ENCODE measurements around the gene PMM1.
"Not testable (repeated sequence)": the region's sequence is repeated elsewhere in the genome, so short reads cannot be mapped to it uniquely, and the experiment has no call there.

PMM1 gene

GRCh38 chr22:41598891-41599635 lies 9.4 kb upstream of the PMM1 start:
- peak in 1 of 42 donors; percentile 3 for DNase-seq

GRCh38 chr22:41598081-41598480 lies 8.4 kb upstream of the PMM1 start:
- intact Hi-C loops (cut with DNase I): no loop called here
- peak in 2 of 42 donors; percentile 6 to 8 for DNase-seq

More at GRCh38 chr22:41598891-41599635, 9.4 kb upstream of the PMM1 start:
- intact Hi-C loops (cut with DNase I): no loop called here

DNA sequence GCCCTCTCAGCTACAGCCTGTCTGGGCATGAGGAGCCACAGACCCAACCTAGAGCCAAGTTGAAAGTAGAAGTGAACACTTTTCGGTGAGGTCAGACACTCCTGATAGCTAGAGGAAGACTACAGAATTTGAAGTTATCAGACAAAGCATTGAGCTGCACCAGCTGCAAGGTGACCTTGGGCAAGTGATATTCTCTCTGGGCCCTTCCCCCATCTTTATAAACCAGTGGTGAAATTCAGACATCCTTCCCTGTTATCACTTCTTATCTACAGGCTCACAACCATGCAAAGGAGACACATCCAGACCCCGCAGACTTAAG lies 8.0 kb upstream of the PMM1 start:
- intact Hi-C loops (cut with DNase I): no loop called here
- DNase-seq: no peak

GRCh38 chr22:41596776-41597634 lies 7.4 kb upstream of the PMM1 start:
- DNase-seq: peak in 40 of 42 donors; percentile 31 to 83 (median 65)
- intact Hi-C loops (cut with DNase I): no loop called here

- DNase-seq: no peak
- intact Hi-C loops (cut with DNase I): no loop called here
Measured at GRCh38 chr22:41595703-41596102, 6.1 kb upstream of the PMM1 start.

DNA sequence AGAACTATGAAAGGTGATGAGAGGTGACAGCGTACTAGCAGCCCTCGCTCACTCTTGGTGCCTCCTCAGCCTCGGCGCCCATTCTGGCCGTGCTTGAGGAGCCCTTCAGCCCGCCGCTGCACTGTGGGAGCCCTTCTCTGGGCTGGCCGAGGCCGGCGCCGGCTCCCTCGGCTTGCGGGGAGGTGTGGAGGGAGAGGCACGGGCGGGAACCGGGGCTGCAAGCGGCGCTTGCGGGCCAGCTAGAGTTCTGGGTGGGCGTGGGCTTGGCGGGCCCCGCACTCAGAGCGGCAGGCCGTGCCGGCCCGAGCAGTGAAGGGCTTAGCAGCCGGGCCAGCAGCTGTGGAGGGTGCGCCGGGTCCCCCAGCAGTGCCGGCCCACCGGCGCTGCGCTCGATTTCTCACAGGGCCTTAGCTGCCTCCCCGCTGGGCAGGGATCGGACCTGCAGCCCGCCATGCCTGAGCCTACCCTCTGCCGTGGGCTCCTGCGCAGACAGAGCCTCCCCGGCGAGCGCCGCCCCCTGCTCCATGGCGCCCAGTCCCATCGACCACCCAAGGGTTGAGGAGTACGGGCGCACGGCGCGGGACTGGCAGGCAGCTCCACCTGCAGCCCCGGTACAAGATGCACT lies 3.8 kb upstream of the PMM1 start:
- DNase-seq; intact Hi-C loops (cut with DNase I): not testable (repeated sequence)

DNA sequence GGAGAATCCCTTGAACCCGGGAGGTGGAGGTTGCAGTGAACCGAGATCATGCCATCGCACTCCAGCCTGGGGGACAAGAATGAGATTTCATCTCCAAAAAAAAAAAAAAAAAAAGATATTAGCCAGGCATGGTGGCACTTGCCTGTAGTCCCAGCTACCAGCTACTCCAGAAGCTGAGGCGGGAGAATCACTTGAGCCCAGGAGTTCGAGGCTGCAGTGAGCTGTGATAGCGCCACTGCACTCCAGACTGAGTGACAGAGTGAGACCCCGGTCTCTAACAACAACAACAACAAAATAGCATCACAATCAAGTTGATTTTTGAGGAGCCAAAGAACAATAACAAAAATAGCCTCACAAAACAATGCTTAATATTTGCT lies 2.3 kb downstream of the PMM1 start:
- intact Hi-C loops (cut with DNase I): loop anchor here (5.0 kb wide), 1 partner anchor 40 kb away; no protein-coding TSS in a partner anchor
- no peak for DNase-seq

- DNase-seq: peak in 31 of 42 donors; percentile 20 to 84 (median 61)
- intact Hi-C loops (cut with DNase I): loop anchor here (5.0 kb wide), 1 partner anchor 39 kb away; no protein-coding TSS in a partner anchor
Measured at GRCh38 chr22:41585898-41586297, 3.7 kb downstream of the PMM1 start.

- DNase-seq: peak in 25 of 42 donors; percentile 31 to 79 (median 46)
- intact Hi-C loops (cut with DNase I): loop anchor here (5.0 kb wide), 1 partner anchor 38 kb away; no protein-coding TSS in a partner anchor
Measured at GRCh38 chr22:41584881-41585280, 4.8 kb downstream of the PMM1 start.

- no peak for DNase-seq
- intact Hi-C loops (cut with DNase I): no loop called here
Measured at GRCh38 chr22:41582694-41583093, 6.9 kb downstream of the PMM1 start.

DNA sequence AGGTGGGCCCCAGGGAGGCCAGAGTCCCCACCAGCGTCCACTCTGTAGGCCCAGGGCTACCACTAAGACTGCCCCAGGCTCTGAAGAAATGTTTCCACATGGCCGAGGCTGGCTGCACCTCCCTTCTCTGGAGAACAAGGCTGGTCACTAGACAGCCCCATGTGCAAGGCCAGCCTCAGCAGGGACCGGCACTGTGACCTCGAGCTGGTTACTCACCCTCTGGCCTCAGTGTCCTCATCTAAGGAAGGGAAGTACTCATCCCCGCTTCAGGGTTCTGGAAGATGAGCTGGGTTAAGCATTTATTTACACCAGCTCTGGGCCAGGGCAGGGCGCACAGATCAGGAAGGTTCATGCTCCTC lies 9.7 kb downstream of the PMM1 start:
- no peak for DNase-seq
- intact Hi-C loops (cut with DNase I): no loop called here

DNA sequence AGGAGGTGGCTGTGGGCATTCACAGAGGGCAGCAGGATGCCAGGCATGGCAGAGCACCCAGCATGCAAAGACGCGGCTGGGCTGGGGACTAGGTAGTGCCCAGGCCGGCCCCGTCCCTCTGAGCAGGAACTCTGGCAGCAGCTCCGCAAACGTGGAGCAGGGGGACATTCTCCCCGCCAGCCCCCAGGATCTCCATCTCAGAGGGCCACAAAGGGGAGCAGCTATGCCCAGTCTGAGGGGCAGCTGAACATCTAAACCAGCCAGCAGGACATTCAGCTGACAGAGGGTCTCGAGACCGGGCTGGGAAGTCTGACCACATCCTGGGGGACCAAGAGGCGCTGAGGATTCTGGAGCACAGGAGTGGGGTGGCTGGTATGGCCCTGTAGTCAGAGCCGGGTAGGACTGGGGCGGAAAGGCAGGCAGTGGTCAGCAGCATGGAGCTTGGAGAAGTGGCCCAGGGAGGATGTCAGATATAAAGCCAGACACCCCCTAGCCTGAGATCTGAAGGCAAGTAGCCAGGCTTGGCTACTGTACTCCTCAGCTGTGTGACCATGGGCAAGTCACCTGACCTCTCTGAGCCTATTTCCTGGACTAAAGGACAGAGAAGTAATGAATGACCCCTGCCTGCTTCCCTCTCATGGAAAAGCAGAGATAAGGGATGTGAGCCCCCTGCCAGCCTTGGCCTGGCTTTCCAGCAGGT lies 10.2 kb downstream of the PMM1 start:
- intact Hi-C loops (cut with DNase I): no loop called here

DNA sequence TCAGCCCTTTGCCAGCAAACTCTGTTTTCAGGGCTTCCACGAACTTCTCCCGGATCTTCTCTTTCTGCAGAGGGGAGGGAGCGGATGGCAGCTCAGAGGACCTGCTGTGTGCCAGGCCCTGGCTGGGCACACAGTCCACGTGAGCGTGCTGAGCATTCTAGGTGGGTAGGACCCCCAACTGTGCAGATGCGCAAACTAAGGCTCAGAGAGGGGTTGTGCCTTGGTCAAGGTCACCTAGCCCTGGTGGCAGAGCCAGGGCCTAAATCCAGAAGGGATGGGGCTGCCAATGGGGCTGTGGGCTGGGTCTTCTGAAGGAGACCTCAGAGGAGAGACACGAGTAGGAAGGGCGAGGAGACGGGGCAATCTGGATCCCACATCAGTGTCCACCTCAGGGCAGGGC lies 10.8 kb downstream of the PMM1 start:
- intact Hi-C loops (cut with DNase I): no loop called here

More for the DNA sequence above, 10.2 kb downstream of the PMM1 start:
- no peak for DNase-seq

DNA sequence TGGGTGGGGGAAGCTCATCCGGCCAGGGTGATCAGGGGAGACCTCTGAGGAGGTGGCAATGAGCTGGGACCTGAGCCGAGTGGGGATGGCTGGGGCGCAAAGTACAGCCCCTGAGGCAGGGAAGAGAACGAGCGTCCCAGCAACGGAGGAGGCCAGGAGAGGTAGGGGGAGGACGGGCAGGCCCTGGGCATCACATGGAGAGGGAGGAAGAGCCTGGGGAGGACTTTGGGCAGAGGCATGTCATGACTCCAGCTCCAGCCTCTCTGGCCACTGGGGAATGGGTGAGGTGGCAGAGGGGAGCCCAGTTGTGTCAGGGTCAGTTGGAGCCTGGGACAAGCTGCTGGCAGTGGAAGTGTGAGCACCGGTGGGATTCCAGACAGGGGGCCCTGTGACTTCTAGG lies 11.5 kb downstream of the PMM1 start:
- DNase-seq: no peak
- intact Hi-C loops (cut with DNase I): no loop called here

More for the DNA sequence above, 10.8 kb downstream of the PMM1 start:
- no peak for DNase-seq

DNA sequence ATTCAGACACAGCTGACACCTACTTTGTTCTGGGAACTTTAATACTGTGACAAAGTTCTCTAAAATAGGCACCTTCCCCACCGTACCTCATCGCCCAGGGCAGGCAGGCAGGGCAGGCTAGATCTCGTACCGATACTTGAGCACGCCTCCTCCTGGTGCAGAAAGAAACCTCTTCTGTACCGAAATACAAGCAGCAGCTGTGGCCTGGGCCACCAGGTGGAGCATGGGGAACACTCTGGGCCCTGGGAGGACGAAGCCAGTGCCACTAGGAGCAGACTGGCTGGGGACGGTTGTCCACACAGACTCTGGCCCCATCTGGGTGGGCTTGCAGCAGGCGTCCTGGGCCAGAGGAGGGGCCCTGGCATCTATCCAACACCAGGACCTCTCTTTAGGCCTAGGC lies 12.8 kb downstream of the PMM1 start:
- DNase-seq: peak in 27 of 42 donors; percentile 27 to 72 (median 49)
- intact Hi-C loops (cut with DNase I): no loop called here

GRCh38 chr22:41575533-41575932 lies 14.1 kb downstream of the PMM1 start:
- DNase-seq: no peak
- intact Hi-C loops (cut with DNase I): no loop called here

DNA sequence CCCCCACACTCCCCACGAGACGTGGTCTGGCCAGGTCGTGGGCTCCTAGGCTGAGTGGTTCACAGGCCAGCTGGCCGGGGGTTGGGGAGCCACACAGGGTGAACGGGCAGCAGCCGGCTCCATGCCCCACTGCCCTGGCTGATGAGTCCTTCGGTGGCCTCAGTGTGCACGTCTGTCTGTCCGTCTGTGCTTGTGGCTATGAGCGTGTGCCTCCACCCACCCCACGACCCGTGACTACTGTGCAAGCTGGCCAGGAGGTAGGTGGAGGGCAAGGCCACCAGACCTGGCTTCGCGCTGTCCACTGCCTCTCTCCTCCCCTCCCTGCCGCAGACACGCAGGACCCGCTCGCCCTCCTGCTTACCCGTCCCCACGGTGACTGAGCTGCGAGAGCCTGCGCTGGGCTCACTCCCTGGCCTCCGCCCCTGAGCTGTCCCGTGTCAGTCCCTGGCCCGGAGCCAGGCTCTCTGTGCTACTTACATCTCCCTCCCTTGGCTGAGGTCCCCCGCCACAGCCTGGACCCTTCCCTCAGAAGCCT lies 14.7 kb downstream of the PMM1 start:
- DNase-seq: peak in 18 of 42 donors; percentile 26 to 71 (median 46)
- intact Hi-C loops (cut with DNase I): no loop called here

- DNase-seq: no peak
- intact Hi-C loops (cut with DNase I): no loop called here
Measured at GRCh38 chr22:41573677-41574076, 16.0 kb downstream of the PMM1 start.

DNA sequence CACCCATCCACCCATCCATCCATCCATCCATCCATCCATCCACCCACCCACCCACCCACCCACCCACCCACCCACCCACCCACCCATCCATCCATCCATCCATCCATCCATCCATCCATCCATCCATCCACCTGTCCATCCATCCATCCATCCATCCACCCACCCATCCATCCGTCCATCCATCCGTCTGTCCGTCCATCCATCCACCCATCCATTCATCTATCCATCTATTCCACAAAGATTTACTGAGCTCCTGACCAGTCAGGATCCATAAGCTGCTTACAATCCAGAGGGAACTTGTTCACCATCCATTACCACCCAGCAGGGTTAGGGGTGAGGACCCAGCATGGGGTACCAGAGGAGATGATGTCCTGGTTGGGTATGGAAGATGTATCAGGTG lies 17.3 kb downstream of the PMM1 start:
- intact Hi-C loops (cut with DNase I); DNase-seq: not testable (repeated sequence)

Data from head of caudate nucleus (tissue), 42 donors.